HG03460 (cell line): ENCODE data around the gene GINS3.
A peak's percentile ranks its signal among the peaks of the same experiment; 100 is the strongest.
"Not testable (repeated sequence)": the region's sequence is repeated elsewhere in the genome, so short reads cannot be mapped to it uniquely, and the experiment has no call there.

Experiments used
- ATAC-seq: cut with Tn5 transposase; IDR thresholded peaks from one replicate; pipeline ENCODE4 v1.9.1; 2021; ENCODE audit not compliant: unreplicated experiment

Gene GINS3

GRCh38 chr16:58389724-58390123, 2.5 kb upstream of the GINS3 start:
- no peak for ATAC-seq

- ATAC-seq, result peak; percentile 25
These were observed 850 bp downstream of the GINS3 start for GRCh38 chr16:58393138-58393504.

- not testable (repeated sequence) for ATAC-seq
These were observed 4.6 kb downstream of the GINS3 start for GRCh38 chr16:58396897-58397296.

- ATAC-seq, result no peak
These were observed 7.7 kb downstream of the GINS3 start for GRCh38 chr16:58399718-58400633.

GRCh38 chr16:58401305-58401704, 9.0 kb downstream of the GINS3 start:
- not testable (repeated sequence) for ATAC-seq

GRCh38 chr16:58402796-58403195, 10.5 kb downstream of the GINS3 start:
- ATAC-seq, result no peak

- no peak for ATAC-seq
These were observed 17.2 kb downstream of the GINS3 start for GRCh38 chr16:58409316-58409973.

GRCh38 chr16:58411336-58411735, 19.1 kb downstream of the GINS3 start:
- ATAC-seq, result no peak

- ATAC-seq, result no peak
These were observed 19.7 kb downstream of the GINS3 start for GRCh38 chr16:58411736-58412614.

GRCh38 chr16:58412615-58412970, 20.3 kb downstream of the GINS3 start:
- ATAC-seq, result not testable (repeated sequence)

- ATAC-seq, result no peak
These were observed 21.1 kb downstream of the GINS3 start for GRCh38 chr16:58413359-58413758.

- ATAC-seq, result no peak
These were observed 22.7 kb downstream of the GINS3 start for GRCh38 chr16:58415003-58415402.

GRCh38 chr16:58415961-58416360, 23.7 kb downstream of the GINS3 start:
- not testable (repeated sequence) for ATAC-seq

GRCh38 chr16:58417035-58417434, 24.8 kb downstream of the GINS3 start:
- no peak for ATAC-seq

GRCh38 chr16:58417600-58417999, 25.3 kb downstream of the GINS3 start:
- no peak for ATAC-seq

- no peak for ATAC-seq
These were observed 25.8 kb downstream of the GINS3 start for GRCh38 chr16:58418026-58418425.

GRCh38 chr16:58418601-58419000, 26.3 kb downstream of the GINS3 start:
- no peak for ATAC-seq

GRCh38 chr16:58419241-58419990, 27.1 kb downstream of the GINS3 start:
- ATAC-seq, result no peak

- no peak for ATAC-seq
These were observed 28.8 kb downstream of the GINS3 start for GRCh38 chr16:58421059-58421458.

- no peak for ATAC-seq
These were observed 29.3 kb downstream of the GINS3 start for GRCh38 chr16:58421529-58421928.

GRCh38 chr16:58422809-58423208, 30.5 kb downstream of the GINS3 start:
- ATAC-seq, result no peak
